GM06990 (cell line): ENCODE results near the gene ZNF609.
"Not testable (repeated sequence)": the region's sequence is repeated elsewhere in the genome, so short reads cannot be mapped to it uniquely, and the experiment has no call there.

ENCODE experiments used
- DNase-seq: peaks from one replicate; pipeline ENCODE4 v3.0.0-alpha.2; 2011; ENCODE audit not compliant: insufficient read length; ENCODE audit errors: extremely low read depth
- H3K27me3 ChIP-seq: replicated peaks from 2 replicates; pipeline ENCODE4 v1.6.0; 2011; ENCODE audit warnings: low read length; ENCODE audit not compliant: control insufficient read depth, insufficient read depth
- H3K36me3 ChIP-seq: 2 replicates; pipeline ENCODE4 v1.5.1; 2011; ENCODE audit warnings: low read length; ENCODE audit not compliant: control insufficient read depth, insufficient read depth
- H3K4me3 ChIP-seq: replicated peaks from 2 replicates; pipeline ENCODE4 v1.5.1; 2011; ENCODE audit warnings: low read depth, mild to moderate bottlenecking, control low read depth, low read length
- TF ChIP-seq, protein P1 (sequence below): IDR thresholded peaks from 2 replicates; pipeline ENCODE4 v1.5.1; 2011; ENCODE audit warnings: low read length, control low read depth, mild to moderate bottlenecking, inconsistent platforms; ENCODE audit not compliant: insufficient read depth, poor library complexity, severe bottlenecking

ZNF609 gene

DNA sequence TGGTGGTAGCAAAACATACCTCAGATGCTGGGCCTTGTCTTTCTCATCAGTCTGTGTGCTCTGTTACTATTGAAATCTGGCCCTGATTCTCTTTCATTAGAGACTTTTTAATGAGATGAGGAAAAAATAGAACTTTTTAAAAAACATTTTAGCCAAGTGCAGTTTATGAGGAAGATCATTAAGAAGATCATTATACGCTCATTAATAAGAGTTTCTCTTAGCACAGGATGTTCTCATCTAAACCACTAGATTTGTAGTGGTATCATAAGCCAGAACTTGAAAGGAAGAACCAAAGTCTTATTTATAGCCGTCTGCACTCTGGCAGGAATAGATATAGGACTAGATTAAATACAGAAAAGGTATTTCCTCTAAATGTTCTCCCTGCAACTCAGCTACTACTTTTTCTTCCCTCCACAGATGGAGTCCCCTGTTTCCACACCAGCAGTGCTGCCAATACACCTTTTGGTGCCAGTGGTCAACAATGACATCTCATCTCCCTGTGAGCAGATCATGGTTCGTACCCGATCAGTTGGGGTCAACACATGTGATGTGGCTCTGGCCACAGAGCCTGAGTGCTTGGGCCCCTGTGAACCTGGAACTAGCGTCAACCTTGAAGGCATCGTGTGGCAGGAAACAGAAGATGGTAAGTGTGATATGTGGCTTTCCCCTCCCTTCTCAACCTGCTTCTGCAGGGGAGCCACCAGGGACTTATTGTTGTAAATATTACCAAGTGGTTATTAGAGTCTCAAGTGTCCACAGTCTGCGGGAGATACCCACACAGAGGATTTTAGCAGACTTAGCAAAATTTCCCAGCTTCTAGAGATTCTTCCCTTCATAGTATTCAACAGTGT lies 162.3 kb downstream of the ZNF609 start:
- Histone ChIP-seq H3K36me3 (no peaks in the 10 kb centered on the region), H3K27me3 (no peaks in the 10 kb centered on the region), H3K4me3 (no peak overlapping the region)
- TF ChIP-seq, protein P1, sequence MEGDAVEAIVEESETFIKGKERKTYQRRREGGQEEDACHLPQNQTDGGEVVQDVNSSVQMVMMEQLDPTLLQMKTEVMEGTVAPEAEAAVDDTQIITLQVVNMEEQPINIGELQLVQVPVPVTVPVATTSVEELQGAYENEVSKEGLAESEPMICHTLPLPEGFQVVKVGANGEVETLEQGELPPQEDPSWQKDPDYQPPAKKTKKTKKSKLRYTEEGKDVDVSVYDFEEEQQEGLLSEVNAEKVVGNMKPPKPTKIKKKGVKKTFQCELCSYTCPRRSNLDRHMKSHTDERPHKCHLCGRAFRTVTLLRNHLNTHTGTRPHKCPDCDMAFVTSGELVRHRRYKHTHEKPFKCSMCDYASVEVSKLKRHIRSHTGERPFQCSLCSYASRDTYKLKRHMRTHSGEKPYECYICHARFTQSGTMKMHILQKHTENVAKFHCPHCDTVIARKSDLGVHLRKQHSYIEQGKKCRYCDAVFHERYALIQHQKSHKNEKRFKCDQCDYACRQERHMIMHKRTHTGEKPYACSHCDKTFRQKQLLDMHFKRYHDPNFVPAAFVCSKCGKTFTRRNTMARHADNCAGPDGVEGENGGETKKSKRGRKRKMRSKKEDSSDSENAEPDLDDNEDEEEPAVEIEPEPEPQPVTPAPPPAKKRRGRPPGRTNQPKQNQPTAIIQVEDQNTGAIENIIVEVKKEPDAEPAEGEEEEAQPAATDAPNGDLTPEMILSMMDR = no peak
- peak; percentile 63 for DNase-seq

DNA sequence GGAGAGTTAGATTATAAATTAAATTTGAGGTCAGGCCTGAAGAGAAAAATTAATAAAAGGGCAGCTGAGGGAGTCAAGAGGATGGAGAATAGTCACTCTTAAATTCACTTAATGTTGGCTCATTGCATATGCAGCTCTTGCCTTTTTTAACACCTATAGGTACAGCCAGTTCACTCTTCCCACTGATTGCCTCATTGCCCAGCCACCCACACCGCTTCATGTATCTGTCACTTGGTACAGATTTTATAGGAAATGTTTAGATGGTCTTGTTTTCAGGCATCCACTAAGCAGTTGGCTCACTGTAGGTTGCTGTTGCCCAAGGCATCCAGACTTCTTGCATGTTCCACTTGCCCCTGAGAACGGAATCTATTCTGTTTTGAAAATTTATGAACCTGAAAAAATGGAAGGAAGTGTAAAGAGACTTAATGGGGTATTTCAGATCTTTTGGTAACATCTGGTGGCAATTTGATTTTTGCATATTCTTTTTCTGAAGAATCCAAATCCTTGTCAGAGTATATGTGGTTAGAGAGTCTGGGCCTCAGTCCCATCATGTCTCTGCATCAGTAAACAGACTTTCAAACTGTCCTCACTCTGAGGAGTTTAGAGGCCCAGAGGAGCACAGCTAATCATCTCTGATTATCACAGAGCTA lies 163.1 kb downstream of the ZNF609 start:
- peak; percentile 15 for DNase-seq
- no peaks in the 10 kb centered on the region for H3K27me3 ChIP-seq
- no peaks in the 10 kb centered on the region for H3K36me3 ChIP-seq
- TF ChIP-seq, protein P1 = no peak
- H3K4me3 ChIP-seq = no peak overlapping the region

DNA sequence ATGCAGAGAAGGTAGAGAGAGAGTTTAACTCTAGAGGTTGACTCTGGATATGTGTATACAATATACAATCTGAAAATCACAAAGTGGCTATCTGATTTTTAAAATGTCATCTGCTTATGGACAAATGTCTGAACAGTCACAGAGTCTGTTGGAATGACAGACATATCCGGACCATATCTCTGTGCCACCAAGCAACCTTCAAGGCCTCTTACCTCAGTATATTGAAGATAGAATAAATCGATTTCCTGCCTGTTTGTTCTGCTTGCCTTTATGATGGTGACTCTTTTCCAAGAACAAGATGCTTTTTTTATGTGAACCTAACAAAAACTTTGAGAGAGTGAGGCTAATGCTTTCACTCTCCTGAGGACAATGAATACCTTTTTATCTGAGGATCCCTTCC lies 163.9 kb downstream of the ZNF609 start:
- DNase-seq = no peak
- TF ChIP-seq, protein P1 = no peak
- H3K27me3 ChIP-seq = no peaks in the 10 kb centered on the region
- H3K4me3 ChIP-seq = no peak overlapping the region
- H3K36me3 ChIP-seq = no peaks in the 10 kb centered on the region

DNA sequence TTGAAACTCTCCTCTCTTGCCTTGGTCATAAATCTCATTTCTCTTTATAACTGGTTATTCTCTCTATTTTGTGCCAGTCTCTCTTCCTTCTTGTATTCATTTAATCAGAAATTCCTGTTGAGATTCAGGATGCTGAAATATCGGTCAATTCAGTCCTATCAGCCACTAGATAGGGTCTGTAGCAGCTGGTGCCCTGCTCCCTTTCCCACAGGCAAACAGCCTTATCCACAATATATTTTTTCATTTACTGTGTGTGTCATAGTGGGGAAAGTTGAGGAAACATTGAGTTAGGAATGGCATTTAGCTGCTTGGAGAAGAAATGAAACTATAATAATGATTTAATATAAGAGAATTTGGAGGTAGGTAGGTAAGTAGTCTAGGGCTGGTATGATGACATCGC lies 168.7 kb downstream of the ZNF609 start:
- H3K4me3 ChIP-seq = no peak overlapping the region
- no peaks in the 10 kb centered on the region for H3K27me3 ChIP-seq
- TF ChIP-seq, protein P1 = no peak
- no peaks in the 10 kb centered on the region for H3K36me3 ChIP-seq
- no peak for DNase-seq

DNA sequence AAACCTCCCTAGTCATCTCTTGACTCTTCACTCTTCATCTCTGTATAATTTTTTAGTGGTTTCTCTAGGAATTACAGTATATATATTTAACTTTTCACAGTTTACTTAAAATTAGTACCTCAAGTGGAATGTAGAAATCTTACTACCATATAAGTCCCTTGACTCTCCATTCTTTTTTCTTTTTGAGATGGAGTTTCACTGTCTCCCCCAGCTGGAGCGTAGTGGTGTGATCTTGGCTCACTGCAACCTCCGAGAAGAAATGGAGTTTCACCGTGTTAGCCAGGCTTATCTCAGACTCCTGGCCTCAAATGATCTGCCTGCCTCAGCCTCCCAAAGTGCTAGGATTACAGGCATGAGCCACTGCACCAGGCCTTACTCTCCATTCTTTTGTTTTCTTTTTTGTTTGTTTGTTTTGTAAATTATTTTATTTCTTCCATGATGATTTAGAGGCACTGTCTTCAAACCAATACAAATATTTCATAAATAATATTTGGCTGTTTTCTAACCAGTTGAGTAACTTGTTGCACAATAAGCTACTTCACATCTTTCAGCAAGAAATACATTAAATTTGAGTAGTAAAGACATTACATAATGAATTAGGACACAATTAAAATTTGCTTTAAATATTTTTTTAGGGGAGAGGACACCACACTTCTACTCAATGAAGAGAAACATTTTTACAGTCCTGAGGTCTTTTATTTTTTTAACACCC lies 170.2 kb downstream of the ZNF609 start:
- TF ChIP-seq, protein P1 = no peak
- Histone ChIP-seq H3K36me3 (no peaks in the 10 kb centered on the region), H3K27me3 (no peaks in the 10 kb centered on the region), H3K4me3 (no peak overlapping the region)
- DNase-seq = no peak

DNA sequence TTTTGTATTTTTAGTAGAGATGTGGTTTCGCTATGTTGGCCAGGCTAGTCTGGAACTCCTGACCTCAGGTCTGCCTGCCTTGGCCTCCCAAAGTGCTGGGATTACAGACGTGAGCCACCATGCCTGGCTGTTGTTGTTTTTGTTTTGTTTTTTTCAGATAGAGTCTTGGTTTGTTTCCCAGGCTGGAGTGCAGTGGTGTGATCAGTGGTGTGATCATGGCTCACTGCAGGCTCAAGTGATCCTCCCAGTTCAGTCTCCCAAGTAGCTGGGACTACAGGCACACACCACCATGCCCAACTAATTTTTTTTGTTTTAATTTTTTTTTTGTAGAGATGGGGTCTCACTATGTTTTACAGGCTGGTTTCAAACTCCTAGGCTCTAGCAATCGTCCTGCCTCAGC lies 172.3 kb downstream of the ZNF609 start:
- DNase-seq, H3K27me3 ChIP-seq, H3K36me3 ChIP-seq, H3K4me3 ChIP-seq: not testable (repeated sequence)
